Left hindlimb (tissue), 1 donor: ENCODE results near the gene CDK2.
"Not testable (repeated sequence)": the region's sequence is repeated elsewhere in the genome, so short reads cannot be mapped to it uniquely, and the experiment has no call there.

Source experiments
- DNase-seq: peaks from one replicate; pipeline ENCODE4 v3.0.0-alpha.2; 2018

The CDK2 gene

DNA sequence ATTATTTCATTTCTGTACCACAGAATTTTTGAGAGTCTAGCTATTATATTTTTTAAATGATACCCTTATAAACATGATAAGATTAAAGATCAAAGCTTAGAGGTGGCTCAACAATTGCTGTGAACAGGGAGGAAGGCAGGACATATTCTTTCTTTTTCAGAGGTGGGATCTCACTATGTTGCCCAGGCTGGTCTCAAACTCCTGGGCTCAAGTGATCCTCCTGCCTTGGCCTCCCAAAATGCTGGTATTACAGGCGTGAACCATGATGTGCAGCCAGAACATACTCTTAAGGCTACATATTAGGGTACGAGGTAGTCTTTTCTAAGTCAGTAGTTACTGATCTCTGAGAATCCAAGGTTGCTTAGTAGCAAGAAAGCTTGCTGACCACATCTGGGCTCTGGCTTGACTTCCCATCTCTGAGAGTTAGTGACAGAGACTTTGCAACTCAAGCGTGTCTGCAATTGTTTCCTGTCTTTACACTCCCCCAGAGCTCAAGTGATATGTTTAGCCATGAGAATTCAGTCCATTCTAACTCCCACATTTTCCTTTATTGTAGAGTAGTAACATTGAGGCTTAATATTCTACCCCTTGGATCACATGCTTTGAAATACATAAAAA lies 15.8 kb downstream of the CDK2 start:
- no peak for DNase-seq

GRCh38 chr12:55983232-55983842 lies 16.7 kb downstream of the CDK2 start:
- no peak for DNase-seq

- no peak for DNase-seq
These were observed 18.2 kb downstream of the CDK2 start for GRCh38 chr12:55984861-55985260.

- DNase-seq, result no peak
These were observed 18.7 kb downstream of the CDK2 start for GRCh38 chr12:55985341-55985740.

GRCh38 chr12:55985976-55986375 lies 19.3 kb downstream of the CDK2 start:
- DNase-seq, result not testable (repeated sequence)

- DNase-seq, result no peak
These were observed 24.5 kb downstream of the CDK2 start for GRCh38 chr12:55991110-55991509.

DNA sequence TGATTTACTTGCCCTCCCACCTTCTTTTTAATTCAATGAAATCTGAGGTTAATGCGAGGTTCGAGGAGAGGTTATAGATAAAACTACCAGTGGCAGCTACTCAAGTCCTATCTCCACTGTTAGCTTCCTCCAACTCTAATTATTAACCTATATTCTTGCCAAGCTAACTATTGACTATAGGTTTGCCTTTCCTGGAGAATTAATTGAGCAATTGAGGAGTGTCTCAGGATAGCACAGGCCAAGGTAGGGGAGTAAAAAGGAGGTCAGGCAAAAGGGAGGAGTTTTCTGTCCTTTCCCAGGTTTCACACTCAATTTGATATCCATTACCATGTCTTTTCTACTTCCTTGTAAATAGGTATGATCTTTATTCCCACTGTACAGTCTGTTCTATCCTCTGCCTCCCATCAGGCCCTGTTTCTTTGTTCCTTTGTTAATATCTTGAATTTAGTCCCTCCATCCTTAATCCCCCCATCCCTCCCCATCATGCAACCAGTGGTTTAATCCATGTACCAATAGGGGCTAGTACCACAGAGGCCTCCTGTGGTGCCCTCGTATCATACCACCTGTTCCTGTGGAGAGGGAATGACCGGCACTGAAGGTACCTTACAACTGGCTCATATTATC lies 26.7 kb downstream of the CDK2 start:
- DNase-seq, result no peak

GRCh38 chr12:55995366-55995765 lies 28.7 kb downstream of the CDK2 start:
- DNase-seq, result no peak

DNA sequence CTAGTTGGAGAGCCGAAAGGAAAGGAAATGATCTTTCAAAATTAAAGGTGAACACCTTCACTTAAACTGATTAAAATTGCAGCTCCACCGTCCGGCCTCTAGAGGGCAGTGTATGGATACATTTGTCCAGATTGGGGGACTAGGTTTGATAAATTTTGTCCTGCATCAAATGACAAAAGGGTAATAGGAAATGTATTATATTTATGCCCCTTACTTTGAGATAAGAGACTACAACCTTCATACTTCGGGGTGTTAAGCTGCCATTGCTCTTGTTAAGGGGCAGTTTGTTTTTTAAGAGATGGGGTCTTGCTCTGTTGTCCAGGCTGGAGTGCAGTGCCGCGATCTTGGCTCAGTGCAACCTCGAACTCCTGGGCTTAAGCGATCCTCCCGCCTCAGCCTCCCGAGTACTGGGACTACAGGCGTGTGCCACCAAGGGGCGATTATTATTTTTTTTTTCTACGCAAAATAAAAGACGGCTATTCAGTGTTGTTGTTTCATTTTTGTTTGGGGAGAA lies 29.6 kb downstream of the CDK2 start:
- peak; percentile 59 for DNase-seq

GRCh38 chr12:55996715-55997534 lies 30.3 kb downstream of the CDK2 start, which contains the start of gene SUOX:
Gene SUOX, plus strand, starts transcription at chr12:55997276. Its CDS starts 4,946 bp downstream, at chr12:56002222.
- DNase-seq, result peak; percentile 97

DNA sequence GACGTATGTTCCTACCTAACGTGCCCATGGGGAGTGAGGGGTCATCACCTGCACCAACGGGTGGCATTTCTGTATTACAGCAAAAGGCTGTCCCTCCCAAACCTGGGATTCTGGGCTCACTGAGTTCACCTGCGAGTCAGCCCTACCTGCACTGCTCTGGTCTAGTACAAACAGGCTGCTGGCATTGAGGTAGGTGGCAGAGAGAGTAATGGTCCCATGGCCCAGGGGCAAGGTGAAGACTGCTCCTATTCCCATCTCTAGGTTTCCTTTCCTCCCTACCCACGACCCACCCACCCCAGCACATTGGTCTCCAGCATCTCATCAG lies 30.9 kb downstream of the CDK2 start:
- DNase-seq, result no peak

- DNase-seq, result not testable (repeated sequence)
These were observed 32.9 kb downstream of the CDK2 start for GRCh38 chr12:55999522-55999921.

DNA sequence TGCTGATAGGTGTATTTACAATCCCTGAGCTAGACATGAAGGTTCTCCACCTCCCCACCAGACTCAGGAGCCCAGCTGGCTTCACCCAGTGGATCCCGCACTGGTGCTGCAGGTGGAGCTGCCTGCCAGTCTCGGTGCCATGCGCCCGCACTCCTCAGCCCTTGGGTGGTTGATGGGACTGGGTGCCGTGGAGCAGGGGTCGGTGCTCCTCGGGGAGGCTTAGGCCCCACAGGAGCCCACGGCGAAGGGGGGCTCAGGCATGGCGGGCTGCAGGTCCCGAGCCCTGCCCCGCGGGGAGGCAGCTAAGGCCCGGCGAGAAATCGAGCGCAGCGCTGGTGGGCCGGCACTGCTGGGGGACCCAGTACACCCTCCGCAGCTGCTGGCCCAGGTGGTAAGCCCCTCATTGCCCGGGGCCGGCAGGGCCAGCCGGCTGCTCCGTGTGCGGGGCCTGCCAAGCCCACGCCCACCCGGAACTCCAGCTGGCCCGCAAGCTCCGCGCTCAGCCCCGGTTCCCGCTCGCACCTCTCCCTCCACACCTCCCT lies 33.4 kb downstream of the CDK2 start:
- not testable (repeated sequence) for DNase-seq

GRCh38 chr12:56001487-56002100 lies 35.0 kb downstream of the CDK2 start:
- no peak for DNase-seq

- DNase-seq, result not testable (repeated sequence)
These were observed 36.7 kb downstream of the CDK2 start for GRCh38 chr12:56003376-56003775.

- no peak for DNase-seq
These were observed 37.6 kb downstream of the CDK2 start for GRCh38 chr12:56004211-56004610.

- peak; percentile 76 for DNase-seq
These were observed 41.2 kb downstream of the CDK2 start for GRCh38 chr12:56007564-56008559.

GRCh38 chr12:56010111-56010570 lies 43.5 kb downstream of the CDK2 start:
- no peak for DNase-seq

- DNase-seq, result no peak
These were observed 45.0 kb downstream of the CDK2 start for GRCh38 chr12:56011509-56012090.

DNA sequence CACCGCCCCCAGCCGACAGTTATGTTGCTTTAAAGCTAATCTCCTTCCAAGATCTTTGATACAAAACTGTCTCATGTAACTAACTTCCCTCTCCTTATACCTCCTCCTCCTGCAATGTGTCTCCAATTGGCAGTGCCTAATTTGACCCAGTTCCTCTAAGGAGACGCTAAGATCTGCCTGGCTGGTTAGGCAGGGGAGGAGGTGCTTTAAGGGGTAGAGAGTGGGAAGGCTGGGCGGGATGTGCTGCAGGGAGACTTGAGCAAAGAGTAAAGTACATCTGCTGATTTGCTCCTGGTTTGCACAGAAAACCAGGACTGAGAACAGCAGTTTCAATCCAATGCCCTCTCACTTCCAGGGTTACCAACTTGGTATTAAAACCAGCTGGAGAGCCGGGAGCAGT lies 46.9 kb downstream of the CDK2 start:
- no peak for DNase-seq

- no peak for DNase-seq
These were observed 47.6 kb downstream of the CDK2 start for GRCh38 chr12:56014205-56014604.
